SK-N-MC (cell line): ENCODE measurements around the gene LGI2.

Source experiments
- EZH2 ChIP-seq: fragments of 200-600 bp; sonication (generic); IDR thresholded peaks from one replicate; pipeline ENCODE4 v1.6.1; 2017; ENCODE audit warnings: antibody characterized with exemption
- POLR2AphosphoS5 ChIP-seq: IDR thresholded peaks from 2 replicates; pipeline ENCODE4 v1.6.1; 2012; ENCODE audit warnings: mild to moderate bottlenecking, low read depth, low read length, borderline replicate concordance

DNA sequence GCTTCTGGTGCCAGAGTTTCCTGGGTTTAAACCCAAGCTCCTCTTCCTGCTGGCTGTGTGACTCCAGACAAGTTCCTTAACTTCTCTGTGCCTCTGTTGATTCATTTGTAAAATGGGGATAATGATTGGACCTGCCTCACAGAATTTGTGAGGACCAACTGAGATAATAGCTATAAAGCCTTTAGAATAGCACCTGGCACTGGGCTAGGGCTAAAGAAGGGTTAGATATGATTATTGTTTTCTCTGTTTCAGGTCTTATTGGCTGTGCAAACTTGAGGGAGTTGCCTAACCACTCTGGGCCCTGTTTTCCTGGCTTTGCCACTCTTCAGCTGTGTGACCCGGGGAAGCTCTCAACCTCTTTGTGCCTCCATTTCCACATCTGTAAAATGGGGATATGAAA lies 37.8 kb downstream of the LGI2 start:
- TF ChIP-seq EZH2 (no peak), POLR2AphosphoS5 (no peak)
